Activated CD8-positive, alpha-beta T cell treated with anti-CD3 and anti-CD28 coated beads for 36 hours (primary cell): ENCODE measurements around the gene ASF1B. TPM values are rescaled to one million over a fixed set of nuclear protein-coding genes. Genes with fewer than 3 reads are reported as not detected.

ENCODE experiments used
- ATAC-seq: fragments of 200-7000 bp; cut with Tn5 transposase; one replicate; pipeline ENCODE4 v1.10.0; 2021; ENCODE audit warnings: mild to moderate bottlenecking, moderate library complexity
- CTCF ChIA-PET: fragments of 350-600 bp; sonication (Branson Sonifier 250); formaldehyde crosslinking; loops from one replicate; lab custom pipeline; 2021; ENCODE audit warnings: antibody characterized with exemption; lab: Charles Lee
- POLR2A ChIA-PET: fragments of 350-600 bp; sonication (Branson Sonifier 250); formaldehyde crosslinking; loops from one replicate; lab custom pipeline; 2021; ENCODE audit warnings: antibody characterized with exemption; lab: Charles Lee
- DNase-seq: peaks from one replicate; pipeline ENCODE4 v3.0.0-alpha.2; 2020
- H3K27ac Mint-ChIP-seq: one replicate; pipeline ENCODE4 v1.8.0; 2021; ENCODE audit warnings: mild to moderate bottlenecking, mixed read lengths
- H3K27me3 Mint-ChIP-seq: one replicate; pipeline ENCODE4 v1.8.0; 2021; ENCODE audit warnings: mixed read lengths
- H3K36me3 Mint-ChIP-seq: one replicate; pipeline ENCODE4 v1.8.0; 2021; ENCODE audit warnings: low read depth, mixed read lengths
- H3K4me1 Mint-ChIP-seq: one replicate; pipeline ENCODE4 v1.8.0; 2021; ENCODE audit warnings: low read depth, mixed read lengths
- H3K4me3 Mint-ChIP-seq: one replicate; pipeline ENCODE4 v1.8.0; 2021; ENCODE audit warnings: mild to moderate bottlenecking, moderate library complexity, mixed read lengths
- H3K9me3 Mint-ChIP-seq: one replicate; pipeline ENCODE4 v1.8.0; 2021; ENCODE audit warnings: mixed read lengths
- CTCF ChIP-seq: fragments of 200-600 bp; IDR thresholded peaks from one replicate; pipeline ENCODE4 v1.8.0; 2022; ENCODE audit warnings: antibody characterized with exemption, mild to moderate bottlenecking
- intact Hi-C: fragments of 100-400 bp; cut with micrococcal nuclease; formaldehyde crosslinking; loops from one replicate; pipeline ENCODE4 v1.10.0; 2022
- total RNA-seq, 2 experiments: library from RNA; stranded (reverse); gene quantifications; one replicate each; pipeline ENCODE4 v1.2.3, GENCODE V29; 2021

The ASF1B gene
- total RNA-seq, 2 experiments from 2014 or later = 53.5 to 55.3 TPM

DNA sequence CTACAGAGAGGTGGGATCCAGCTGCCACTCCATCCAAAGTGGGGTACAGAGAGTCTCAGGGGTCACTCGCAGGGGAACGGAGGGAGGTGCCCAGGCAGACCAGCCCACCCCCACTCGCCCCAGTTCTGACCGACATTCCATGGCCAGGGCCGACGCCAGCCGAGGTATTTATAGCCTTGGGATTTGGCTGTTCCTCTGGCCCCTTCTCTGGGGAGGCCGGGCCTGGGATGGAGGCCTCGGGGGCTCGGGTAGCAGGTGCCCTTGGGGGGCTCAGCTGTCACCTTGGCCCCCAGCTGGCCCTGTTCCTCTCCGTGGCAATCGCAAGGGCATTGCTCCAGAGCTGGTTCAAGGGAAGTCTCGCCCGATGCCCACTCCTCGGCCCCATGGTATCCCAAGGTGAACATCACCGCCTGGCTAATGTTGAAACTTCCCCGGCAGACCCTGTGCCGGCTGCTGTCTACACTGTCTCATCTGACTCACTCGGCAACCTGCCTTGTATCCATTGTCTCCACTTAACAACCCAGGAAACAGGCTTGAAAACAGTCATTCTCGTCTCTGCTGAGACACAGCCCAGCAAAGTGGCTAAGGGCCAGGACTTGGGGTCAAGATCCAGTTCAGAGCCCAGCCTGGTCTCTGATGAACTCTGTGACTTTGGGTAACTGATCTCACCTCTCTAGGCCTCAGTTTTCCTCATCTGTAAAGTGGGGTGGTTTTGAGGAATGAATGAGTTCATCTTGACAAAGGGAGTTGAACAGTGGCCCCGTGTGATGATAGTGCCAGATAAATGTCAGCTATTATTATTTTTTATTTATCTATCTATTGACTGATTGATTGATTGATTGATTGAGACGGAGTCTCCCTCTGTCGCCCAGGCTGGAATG is 28.6 kb downstream of the ASF1B start:
- Mint-ChIP-seq H3K4me1 (peaks cover 15% of the 10 kb centered on the region), H3K36me3 (no peaks in the 10 kb centered on the region), H3K9me3 (no peaks in the 10 kb centered on the region), H3K27ac (no peak overlapping the region), H3K27me3 (no peaks in the 10 kb centered on the region), H3K4me3 (no peak overlapping the region)
- ATAC-seq = no peak
- DNase-seq = no peak
- ChIA-PET CTCF (no interaction called here), POLR2A (no interaction called here)
- intact Hi-C loops = no loop called here
- no peak for TF ChIP-seq CTCF

GRCh38 chr19:14106840-14107239 is 29.5 kb downstream of the ASF1B start:
- intact Hi-C loops = no loop called here
- POLR2A ChIA-PET = no interaction called here
- H3K27ac Mint-ChIP-seq = no peak overlapping the region
- no peak for ATAC-seq
- no peaks in the 10 kb centered on the region for H3K27me3 Mint-ChIP-seq
- H3K36me3 Mint-ChIP-seq = no peaks in the 10 kb centered on the region
- CTCF ChIA-PET = no interaction called here
- no peaks in the 10 kb centered on the region for H3K9me3 Mint-ChIP-seq
- no peak for DNase-seq
- H3K4me1 Mint-ChIP-seq = peaks cover 5% of the 10 kb centered on the region
- H3K4me3 Mint-ChIP-seq = no peak overlapping the region
- TF ChIP-seq CTCF = no peak

- ChIA-PET CTCF (interaction anchor here (1.0 to 1.1 kb wide), 2 partner anchors 9 to 243 kb away, joined by 3 read pairs; no protein-coding TSS in a partner anchor), POLR2A (interaction anchor here (0.7 kb wide), 1 partner anchor 12 kb away, joined by 3 read pairs; no protein-coding TSS in a partner anchor)
- peaks cover 2% of the 10 kb centered on the region for H3K4me1 Mint-ChIP-seq
- no peaks in the 10 kb centered on the region for H3K36me3 Mint-ChIP-seq
- H3K9me3 Mint-ChIP-seq = no peaks in the 10 kb centered on the region
- intact Hi-C loops = no loop called here
- DNase-seq = no peak
- H3K4me3 Mint-ChIP-seq = no peak overlapping the region
- no peak for TF ChIP-seq CTCF
- no peaks in the 10 kb centered on the region for H3K27me3 Mint-ChIP-seq
- no peak for ATAC-seq
- no peak overlapping the region for H3K27ac Mint-ChIP-seq
Observed at GRCh38 chr19:14105680-14106079, 30.7 kb downstream of the ASF1B start.

DNA sequence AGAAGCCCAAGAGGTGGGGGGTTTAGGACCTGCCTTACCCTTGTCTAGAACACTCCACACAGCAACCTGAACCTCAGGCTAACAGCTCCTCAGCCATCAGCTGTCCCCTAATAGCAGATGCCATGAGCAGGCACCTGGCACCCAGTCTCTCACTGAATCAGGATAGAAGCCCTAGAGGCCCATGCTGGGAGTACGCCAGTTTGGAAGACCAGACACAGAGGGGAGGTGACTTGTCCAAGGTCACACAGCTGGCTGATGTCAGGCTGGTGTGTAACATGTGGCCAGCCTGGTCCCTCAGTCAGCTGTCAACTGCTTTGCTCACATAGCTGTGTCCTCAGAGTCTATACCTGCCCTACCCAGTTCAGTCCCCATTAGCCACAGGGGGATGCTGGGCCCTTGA is 33.1 kb downstream of the ASF1B start:
- no peaks in the 10 kb centered on the region for H3K9me3 Mint-ChIP-seq
- H3K4me1 Mint-ChIP-seq = no peaks in the 10 kb centered on the region

More for the DNA sequence above, 33.1 kb downstream of the ASF1B start:
- Mint-ChIP-seq H3K4me3 (no peak overlapping the region), H3K27me3 (no peaks in the 10 kb centered on the region), H3K36me3 (no peaks in the 10 kb centered on the region), H3K27ac (no peak overlapping the region)
- ChIA-PET CTCF (interaction anchor here (0.9 to 2.2 kb wide), 4 partner anchors 12 to 150 kb away, joined by 3 to 14 read pairs (median 4); no protein-coding TSS in a partner anchor), POLR2A (interaction anchor here (0.5 to 1.2 kb wide), 2 partner anchors 21 to 33 kb away, joined by 3 read pairs; partner anchors contain the start of gene ASF1B)
- DNase-seq = no peak
- no peak for TF ChIP-seq CTCF
- intact Hi-C loops = no loop called here
- peak; percentile 60 for ATAC-seq
